ENCODE measurements around the gene REPS1. TPM values are rescaled to one million over a fixed set of nuclear protein-coding genes. Genes with fewer than 3 reads are reported as not detected.
"Not testable (repeated sequence)": the region's sequence is repeated elsewhere in the genome, so short reads cannot be mapped to it uniquely, and the experiment has no call there.

Gene REPS1, protein sequence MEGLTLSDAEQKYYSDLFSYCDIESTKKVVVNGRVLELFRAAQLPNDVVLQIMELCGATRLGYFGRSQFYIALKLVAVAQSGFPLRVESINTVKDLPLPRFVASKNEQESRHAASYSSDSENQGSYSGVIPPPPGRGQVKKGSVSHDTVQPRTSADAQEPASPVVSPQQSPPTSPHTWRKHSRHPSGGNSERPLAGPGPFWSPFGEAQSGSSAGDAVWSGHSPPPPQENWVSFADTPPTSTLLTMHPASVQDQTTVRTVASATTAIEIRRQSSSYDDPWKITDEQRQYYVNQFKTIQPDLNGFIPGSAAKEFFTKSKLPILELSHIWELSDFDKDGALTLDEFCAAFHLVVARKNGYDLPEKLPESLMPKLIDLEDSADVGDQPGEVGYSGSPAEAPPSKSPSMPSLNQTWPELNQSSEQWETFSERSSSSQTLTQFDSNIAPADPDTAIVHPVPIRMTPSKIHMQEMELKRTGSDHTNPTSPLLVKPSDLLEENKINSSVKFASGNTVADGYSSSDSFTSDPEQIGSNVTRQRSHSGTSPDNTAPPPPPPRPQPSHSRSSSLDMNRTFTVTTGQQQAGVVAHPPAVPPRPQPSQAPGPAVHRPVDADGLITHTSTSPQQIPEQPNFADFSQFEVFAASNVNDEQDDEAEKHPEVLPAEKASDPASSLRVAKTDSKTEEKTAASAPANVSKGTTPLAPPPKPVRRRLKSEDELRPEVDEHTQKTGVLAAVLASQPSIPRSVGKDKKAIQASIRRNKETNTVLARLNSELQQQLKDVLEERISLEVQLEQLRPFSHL
- total RNA-seq: 57.5 and 61.7 TPM in 2 replicates

DNA sequence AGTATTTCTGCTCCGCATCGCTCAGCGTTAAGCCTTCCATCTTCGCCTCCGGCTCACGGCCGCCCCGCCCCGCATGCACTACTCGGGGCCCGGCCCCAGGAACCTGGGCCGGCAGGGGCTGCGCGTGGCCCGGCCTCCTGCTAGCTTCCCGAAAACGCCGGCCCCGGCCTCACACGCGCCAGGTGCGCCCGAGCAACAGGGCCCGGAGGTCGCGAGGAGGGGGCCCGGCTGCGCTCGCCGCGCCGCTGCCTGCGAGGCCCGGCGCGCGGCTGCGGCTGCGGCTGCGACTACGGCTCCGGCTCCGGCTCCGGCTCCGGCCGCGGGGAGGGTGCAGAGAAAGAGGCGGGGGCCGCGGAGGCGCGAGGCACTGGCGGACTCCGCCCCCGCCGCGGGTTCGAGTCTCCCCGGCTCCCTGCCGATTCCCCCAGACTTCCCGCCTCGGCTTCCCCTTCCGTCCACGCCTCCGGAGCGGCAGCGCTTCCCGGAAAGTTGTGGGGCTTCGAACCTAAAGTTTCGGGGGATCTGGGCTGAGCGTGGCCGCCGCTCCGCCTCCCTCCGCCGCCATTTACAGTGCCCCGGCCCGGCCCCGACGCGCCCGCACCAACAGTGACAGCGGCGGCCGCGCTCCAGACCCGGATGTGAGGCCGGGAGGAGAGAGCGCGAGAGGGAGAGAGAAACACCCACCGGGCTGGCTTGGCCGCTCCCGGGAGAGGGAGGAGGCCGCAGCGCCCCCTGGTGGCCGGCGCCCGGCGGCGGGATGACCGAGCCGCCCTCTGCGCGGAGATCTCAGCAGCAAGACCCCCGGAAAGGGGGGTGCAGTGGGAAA is at the start of gene REPS1:
REPS1 (minus strand) TSS at position 611 of the 826 bp plus-strand sequence; CDS start at position 40, 571 bp downstream.
- intact Hi-C loops (cut with micrococcal nuclease): loop anchor here (1.0 to 5.0 kb wide), 10 partner anchors 40 to 881 kb away; partner anchors contain the start of genes ABRACL, CCDC28A, CITED2 and PERP

DNA sequence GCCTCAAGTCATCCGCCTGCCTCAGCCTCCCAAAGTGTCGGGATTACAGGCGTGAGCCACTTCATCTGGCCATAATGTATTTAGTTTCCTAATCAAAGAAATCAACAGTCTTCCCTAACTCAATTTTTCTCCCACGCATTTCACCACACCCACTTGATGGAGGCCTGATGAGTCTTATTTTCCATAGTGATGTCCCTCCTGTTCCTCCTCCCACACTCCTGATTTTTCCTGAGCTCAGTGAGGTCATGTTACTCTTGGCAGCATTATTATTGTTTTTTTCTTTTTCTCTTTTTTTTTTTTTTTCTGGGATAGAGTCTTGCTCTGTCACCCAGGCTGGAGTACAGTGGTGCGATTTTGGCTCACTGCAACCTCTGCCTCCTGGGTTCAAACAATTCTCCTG is 49.4 kb upstream of the REPS1 start:
- intact Hi-C loops (cut with micrococcal nuclease): no loop called here

DNA sequence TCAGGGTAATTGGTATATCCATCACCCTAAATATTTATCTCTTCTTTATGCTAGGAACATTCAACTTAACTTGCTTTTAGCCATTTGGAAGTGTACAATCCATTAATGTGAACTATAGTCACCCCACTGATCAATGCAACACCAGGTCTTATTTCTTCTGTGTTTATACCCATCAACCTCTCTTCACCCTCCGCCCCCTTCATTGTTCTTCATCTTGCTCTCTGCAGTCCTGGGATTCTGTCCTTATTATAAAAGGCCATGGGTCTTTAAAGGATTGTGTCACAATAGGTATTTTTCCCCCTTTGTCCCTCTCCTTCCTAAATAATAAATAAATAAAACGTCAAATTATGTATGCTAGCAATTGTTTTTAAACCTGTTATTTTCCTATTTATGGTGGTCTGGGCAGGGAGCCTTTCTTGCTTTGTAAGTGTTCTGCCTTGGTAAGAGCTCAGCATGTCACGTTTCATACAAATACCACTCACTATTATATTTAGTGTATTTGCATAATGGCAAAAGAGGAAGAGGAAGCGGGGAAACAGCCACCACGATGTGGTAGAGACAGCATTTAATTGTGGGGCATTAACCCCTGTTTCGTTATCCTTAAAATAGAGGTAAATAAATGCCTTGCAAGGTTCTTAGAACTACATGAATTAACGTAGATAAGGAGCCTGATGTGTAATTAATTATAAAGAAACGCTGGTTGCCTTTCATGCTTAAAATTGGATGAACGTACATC is 42.3 kb upstream of the REPS1 start:
- intact Hi-C loops (cut with micrococcal nuclease): no loop called here

DNA sequence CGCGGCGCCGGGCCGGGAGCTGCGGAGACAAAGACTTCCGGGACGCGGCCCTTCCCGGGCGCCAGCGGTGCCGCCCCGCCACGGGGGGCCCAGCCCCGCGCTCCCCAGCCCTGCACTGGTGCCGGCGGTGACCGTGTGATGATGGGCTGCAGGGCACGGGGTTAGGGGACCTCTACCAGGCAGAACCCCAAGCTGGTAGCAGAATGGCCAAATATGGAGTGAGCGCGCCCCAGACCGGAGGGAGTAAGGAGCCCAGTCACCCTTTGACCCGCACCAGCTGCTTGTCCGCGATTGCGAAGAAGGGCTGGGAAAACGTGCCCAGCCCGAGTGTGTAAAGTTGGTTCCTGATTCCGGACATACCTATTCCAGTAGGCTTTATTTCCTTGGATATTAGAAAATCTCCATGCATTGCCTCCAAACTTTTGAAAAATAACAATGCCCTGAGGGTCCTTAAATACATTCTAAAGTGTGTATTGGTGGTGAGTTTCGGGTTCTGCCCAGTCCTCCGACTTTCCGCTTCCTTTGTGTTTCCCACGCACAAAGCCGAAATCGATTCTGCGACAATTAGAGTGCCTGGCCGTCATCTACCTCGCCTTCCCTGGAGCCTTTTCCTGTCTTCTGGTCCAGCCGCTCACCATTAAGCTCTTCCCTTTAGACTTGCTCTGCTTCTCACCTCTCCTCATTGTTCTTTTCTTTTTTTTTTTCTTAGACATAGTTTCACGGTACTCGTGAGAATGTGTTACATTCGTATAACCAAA is 41.6 kb upstream of the REPS1 start:
- intact Hi-C loops (cut with micrococcal nuclease): loop anchor here (2.0 kb wide), 3 partner anchors 83 to 261 kb away; partner anchors contain the start of gene TXLNB

DNA sequence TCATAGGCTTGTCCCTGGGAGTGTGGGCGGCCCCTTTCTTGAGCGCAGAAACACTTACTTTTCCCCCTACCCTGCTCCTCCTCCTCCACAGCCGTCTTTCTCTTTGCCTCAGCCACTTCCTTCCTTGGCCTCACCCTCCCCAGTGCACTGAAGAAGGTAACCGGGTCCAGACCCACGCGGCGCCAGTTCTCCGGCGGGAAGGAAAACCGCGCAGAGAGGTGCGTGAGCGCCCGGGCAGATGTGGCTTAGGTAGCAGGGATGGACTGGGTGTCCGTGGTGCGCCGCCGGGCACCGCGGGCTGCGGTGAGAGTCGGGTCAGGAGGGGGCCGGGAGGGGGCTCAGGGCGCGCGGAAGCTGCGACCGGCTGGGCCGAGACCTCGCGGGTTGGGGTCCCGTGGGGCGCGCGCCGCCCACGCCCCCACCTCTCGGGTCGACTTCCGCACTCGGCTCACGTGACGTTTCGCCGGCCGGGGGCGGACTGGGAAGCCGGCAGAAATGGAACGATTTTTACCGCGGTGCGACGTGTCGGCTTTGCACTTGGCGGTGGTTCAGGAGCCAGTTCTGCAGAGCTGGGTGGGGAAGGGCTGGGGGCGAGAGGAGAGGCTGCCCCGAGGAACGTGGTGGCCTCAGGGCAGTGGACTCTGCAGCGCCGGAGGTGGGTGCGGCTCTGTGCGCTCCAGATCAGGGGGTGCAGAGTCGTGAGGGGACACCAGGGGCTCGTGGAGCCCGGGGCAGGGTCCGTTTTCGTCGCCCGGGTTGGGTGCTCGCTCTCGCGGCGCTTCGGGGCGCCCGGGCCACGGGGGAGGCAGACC is 40.8 kb upstream of the REPS1 start, which contains the start of gene ABRACL:
ABRACL (plus strand) TSS at position 88 of the 812 bp plus-strand sequence. CDS start 5,416 bp downstream, outside the sequence.
- intact Hi-C loops (cut with micrococcal nuclease): loop anchor here (1.0 to 2.0 kb wide), 10 partner anchors 41 to 346 kb away; partner anchors contain the start of genes CCDC28A, HECA, REPS1 and TXLNB

DNA sequence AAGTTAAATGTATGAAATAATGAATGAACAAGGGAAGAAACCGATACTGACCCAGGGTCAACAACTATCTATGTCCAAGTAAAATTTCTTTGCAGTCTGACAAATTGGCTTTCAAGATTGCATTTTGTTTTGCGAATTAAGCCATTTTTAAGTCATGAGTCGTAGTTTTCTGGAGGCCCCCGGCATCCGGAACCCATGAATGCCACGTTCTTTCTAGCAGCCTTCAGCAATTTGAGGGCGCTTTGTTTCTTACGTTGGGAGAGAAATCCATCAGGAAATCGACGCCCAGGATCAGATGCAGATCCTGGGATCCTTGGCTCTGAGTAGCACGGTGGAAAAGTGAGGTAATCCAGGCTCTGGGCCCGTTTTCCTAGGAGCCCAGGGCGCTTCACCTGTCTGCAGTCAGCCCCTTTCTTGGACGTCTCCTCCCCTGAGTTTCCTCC is 40.2 kb upstream of the REPS1 start:
- intact Hi-C loops (cut with micrococcal nuclease): loop anchor here (1.0 to 2.0 kb wide), 10 partner anchors 40 to 347 kb away; partner anchors contain the start of genes CCDC28A, HECA, REPS1 and TXLNB

DNA sequence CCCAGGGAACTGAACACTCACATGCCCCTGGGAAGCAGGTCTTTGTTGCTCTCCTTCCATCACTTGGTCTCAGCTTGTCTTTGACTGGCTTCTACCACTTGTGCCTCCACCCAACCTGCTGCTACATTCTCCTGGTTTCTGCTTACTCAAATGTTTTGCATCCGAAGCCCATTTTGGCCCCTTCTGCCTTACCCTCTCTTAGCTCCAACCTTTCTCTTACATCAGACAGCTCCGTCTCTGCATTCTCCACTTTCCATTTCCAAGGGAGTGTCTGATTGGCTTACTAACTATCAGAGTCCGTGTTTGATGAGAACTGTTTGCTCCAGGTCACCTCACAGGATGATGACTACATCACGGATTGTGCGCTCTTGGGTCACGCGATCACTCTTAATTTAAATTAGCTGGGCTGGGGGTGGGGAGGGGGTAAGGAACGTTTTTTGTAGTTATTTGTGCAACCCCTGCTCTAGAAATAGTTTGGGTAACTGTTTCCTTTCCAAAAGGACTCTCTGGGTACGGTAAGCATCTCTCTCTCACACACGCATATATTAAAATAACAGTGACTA is 39.6 kb upstream of the REPS1 start:
- intact Hi-C loops (cut with micrococcal nuclease): loop anchor here (1.0 to 2.0 kb wide), 10 partner anchors 39 to 348 kb away; partner anchors contain the start of genes CCDC28A, HECA, REPS1 and TXLNB

DNA sequence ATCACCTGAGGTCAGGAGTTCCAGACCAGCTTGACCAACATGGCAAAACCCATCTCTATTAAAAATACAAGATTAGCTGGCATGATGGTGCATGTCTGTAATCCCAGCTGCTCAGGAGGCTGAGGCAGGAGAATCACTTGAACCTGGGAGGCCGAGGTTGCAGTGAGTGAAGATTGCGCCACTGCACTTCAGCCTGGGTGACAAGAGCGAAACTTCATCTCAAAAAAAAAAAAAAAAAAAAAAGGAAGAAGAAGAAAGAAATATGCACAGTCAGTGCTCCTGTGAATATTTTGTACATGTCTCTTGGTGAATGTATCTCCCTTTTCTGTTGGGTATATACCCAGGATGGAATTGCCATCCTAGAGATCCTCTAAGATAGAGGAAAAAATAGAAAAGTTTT is 37.4 kb upstream of the REPS1 start:
- intact Hi-C loops (cut with micrococcal nuclease): not testable (repeated sequence)

DNA sequence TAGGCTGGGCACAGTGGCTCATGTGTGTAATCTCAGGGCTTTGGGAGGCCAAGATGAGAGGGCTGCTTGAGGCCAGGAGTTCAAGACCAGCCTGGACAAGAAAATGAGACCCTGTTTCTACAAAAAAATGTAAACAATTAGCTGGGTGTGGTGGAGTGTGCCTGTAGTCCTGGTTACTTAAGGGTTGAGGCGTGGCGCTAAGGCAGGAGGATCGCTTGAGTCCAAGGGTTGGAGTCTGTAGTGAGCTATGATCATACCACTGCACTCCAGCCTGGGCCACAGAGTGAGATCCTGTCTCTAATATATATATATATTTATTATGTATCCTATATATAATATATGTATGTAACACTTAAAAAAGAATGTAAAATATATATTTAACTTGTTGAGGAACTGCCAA is 32.6 kb upstream of the REPS1 start:
- intact Hi-C loops (cut with micrococcal nuclease): no loop called here

DNA sequence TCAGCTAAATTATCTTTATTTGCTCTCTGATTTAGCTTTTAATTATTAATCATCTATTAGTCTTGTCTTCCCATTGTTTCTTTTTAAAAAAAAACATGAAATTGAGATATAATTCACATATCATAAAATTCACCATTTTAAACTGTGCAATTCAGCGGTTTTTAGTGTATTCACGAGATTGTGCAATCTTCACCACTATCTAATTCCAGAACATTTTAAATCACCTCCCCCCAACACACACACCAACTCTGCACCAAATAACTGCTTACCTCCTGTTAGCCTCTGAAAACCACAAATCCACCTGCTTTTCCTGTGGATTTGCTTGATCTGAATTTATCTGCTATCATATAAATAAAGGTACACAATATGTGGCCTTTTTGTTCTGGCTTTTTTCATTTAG is 31.7 kb upstream of the REPS1 start:
- intact Hi-C loops (cut with micrococcal nuclease): no loop called here

DNA sequence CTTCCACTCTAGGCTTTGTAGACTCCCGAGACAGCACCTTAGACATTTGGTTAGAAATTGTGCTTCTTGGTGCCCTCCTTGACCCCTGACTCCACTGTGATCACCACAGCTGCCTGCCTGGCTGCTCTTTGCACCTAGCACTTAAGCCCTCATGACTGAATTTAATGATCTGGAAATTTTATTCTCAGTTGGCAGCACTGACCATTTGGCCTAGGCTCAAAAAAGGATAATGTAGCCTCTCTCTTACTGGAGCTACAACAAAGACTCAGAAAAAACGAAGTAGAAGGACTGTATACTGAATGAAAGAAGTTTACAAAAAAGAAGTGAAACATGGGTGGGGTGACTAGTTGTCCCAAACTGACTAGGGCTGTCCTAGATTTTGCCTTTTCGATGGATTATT is 29.2 kb upstream of the REPS1 start:
- intact Hi-C loops (cut with micrococcal nuclease): no loop called here

DNA sequence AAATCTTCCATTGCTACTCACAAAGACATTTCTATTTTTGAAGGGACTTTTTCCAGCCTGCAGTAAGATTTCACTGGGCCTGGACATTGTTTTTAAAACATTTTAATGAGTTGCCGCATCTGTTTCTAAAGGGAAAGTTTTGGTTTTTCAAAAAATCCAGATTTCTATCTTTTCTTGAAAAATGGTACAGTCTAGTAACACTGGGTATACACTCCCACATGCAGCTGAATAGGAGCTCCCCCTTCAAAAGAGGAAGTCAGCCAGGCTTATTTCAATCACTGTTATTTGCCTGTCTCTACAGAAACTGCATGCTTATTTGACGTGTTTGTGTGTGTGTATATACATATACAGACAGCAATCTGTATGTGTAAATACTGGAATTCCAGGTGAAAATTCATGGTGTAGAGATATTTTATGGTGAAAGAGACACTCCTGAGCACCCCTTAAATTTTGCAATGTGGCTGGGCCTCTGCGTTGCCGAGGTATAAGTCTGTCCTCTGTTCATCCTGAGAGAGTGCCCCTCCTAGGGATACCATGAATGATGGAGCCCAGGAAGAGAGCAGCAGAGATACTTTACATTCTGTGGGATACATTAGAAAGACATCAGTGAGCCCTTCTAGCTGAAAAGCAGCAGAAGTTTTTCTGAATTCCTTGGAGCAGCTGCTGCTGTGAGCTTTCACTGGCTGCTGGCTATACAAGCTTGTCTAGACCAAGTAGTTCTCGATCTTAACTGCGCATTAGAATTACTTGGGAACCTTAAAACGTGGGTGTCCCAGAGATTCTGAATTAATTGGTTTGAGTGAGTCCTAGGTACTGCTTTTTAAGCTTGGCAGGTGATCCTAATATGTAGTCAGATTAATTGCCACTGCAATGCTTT is 28.5 kb upstream of the REPS1 start:
- intact Hi-C loops (cut with micrococcal nuclease): no loop called here

DNA sequence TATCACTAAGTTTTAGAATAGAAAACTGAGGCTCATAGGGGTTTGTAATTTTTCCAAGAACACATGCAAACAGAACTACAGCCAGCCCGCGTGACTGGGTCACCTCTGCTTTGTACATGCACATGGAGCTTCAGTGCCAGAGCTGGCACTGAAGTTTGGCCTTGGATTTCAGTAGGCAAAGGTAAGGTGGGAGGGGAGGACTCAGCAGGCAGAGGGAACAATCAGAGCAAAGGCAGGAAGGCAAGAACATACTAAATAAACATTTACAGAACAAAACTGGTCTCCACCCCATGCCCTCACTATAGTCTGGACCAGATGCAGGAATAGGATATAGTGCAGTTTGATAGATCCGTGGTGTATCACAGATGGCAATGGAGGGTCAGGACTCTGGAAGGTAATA is 26.9 kb upstream of the REPS1 start:
- intact Hi-C loops (cut with micrococcal nuclease): no loop called here

DNA sequence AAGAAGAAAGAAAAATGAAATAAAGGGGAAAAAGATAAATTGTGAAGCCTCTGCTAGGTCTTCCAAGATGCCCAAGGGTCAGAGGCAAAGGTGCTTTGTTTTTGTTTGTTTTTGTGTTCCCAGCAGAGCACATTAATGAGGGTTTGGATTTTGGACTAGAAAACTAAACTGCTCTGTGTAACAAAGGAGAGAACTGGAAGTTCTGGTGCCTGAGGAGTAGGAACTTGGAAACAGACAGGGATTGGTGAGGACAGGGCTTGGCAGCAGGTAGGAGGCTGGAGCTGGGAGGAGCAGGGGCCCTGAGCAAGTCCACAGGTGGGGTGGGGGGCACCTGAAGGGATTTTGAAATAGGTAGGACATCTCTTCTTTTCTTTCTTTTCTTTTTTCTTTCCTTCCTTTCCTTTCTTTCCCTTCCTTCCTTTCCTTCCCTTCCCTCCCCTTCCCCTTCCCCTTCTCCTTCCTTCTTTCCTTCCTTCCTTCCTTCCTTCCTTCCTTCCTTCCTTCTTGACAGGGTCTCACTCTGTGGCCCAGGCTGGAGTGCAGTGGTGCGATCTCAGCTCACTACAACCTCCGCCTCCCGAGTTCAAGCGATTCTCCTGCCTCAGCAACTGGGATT is 25.2 kb upstream of the REPS1 start:
- intact Hi-C loops (cut with micrococcal nuclease): no loop called here

DNA sequence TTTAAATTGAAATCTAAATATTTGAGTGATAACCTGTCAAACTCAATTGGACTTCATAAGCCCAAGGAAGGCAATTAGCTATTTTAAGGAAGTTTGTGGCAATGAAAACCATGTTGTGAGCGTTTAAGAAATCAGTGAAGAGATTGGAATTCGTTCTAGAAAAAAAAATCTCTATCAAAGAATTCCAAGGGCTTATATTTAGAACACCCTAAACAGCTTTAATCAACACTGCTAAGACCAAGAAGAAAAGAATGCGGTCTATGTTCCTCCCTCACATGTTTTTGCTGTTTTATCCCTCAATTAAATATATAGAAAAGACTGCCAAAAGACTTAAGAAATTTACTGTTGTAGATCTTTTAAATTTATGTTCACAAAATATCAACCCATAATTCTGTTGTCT is 23.9 kb upstream of the REPS1 start:
- intact Hi-C loops (cut with micrococcal nuclease): no loop called here

DNA sequence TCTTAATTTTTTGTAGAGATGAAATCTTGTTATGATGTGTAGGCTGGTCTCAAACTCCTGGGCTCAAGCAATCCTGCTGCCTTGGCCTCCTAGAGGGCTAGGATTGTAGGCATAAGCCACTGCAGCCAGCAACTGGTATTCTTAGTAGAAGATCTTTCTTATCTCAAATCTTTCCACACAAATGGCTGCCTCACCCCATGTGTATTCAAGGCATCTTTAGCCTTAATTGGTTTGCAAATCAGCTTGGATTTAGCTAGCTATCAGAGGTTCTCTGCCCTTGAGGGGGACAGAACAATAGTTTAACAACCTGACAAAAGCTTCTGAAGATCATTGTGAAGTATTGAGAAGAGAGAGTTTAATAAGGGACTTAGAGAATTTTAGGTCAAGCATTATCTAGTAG is 22.6 kb upstream of the REPS1 start:
- intact Hi-C loops (cut with micrococcal nuclease): no loop called here

DNA sequence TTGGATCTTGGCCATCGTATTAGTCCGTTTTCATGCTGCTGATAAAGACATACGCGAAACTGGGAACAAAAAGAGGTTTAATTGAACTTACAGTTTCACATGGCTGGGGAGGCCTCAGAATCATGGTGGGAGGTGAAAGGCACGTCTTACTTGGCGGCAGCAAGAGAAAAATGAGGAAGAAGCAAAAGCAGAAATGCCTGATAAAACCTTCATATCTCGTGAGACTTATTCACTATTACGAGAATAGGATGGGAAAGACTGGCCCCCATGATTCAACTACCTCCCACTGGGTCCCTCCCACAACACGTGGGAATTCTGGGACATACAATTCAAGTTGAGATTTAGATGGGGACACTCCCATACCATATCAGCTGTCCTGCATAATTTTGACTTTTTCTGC is 20.1 kb upstream of the REPS1 start:
- intact Hi-C loops (cut with micrococcal nuclease): no loop called here
